Neural cell (in vitro differentiated cells): Measurements from ENCODE around the gene PDK2. TPM values are rescaled to one million over a fixed set of nuclear protein-coding genes. Genes with fewer than 3 reads are reported as not detected.

Source experiments
- H2AFZ ChIP-seq: fragments of 200-600, 300-800 bp; sonication (generic), shearing (Covaris generic); 2 replicates; pipeline ENCODE4 v1.6.0; 2014; ENCODE audit warnings: low read depth, mild to moderate bottlenecking, antibody characterized with exemption, low read length, moderate library complexity
- H3F3A ChIP-seq: fragments of 200-600 bp; shearing (Covaris generic); 2 replicates; pipeline ENCODE4 v1.6.1; 2016; ENCODE audit warnings: mild to moderate bottlenecking, moderate library complexity, mixed read lengths, antibody characterized with exemption, low read length; ENCODE audit not compliant: insufficient read depth, poor library complexity, severe bottlenecking
- H3K27ac ChIP-seq: fragments of 200-600, 300-800 bp; sonication (generic), shearing (Covaris generic); 2 replicates; pipeline ENCODE4 v1.5.1; 2014; ENCODE audit warnings: mild to moderate bottlenecking, low read length, moderate library complexity
- H3K27me3 ChIP-seq: fragments of 300-800, 200-600 bp; sonication (generic), shearing (Covaris generic); 2 replicates; pipeline ENCODE4 v1.6.0; 2014; ENCODE audit warnings: mild to moderate bottlenecking, low read depth, low read length, moderate library complexity; ENCODE audit not compliant: insufficient read depth
- H3K36me3 ChIP-seq: fragments of 300-800, 200-600 bp; sonication (generic), shearing (Covaris generic); 2 replicates; pipeline ENCODE4 v1.5.1; 2014; ENCODE audit warnings: mild to moderate bottlenecking, antibody characterized with exemption, low read length, moderate library complexity; ENCODE audit not compliant: insufficient read depth
- H3K4me2 ChIP-seq: fragments of 300-800, 200-600 bp; sonication (generic), shearing (Covaris generic); 2 replicates; pipeline ENCODE4 v1.6.0; 2014; ENCODE audit warnings: mild to moderate bottlenecking, low read length
- H3K4me3 ChIP-seq: fragments of 300-800, 200-600 bp; sonication (generic), shearing (Covaris generic); 2 replicates; pipeline ENCODE4 v1.5.1; 2014; ENCODE audit warnings: mild to moderate bottlenecking, low read length, moderate library complexity
- H3K79me2 ChIP-seq: fragments of 200-600 bp; shearing (Covaris generic); replicated peaks from 2 replicates; pipeline ENCODE4 v1.6.0; 2014; ENCODE audit warnings: mild to moderate bottlenecking, low read length, moderate library complexity; ENCODE audit not compliant: insufficient read depth
- H3K9ac ChIP-seq: fragments of 300-800, 200-600 bp; sonication (generic), shearing (Covaris generic); 2 replicates; pipeline ENCODE4 v1.6.1; 2016; ENCODE audit warnings: mild to moderate bottlenecking, low read length, mixed read lengths
- H3K9me2 ChIP-seq: fragments of 200-600 bp; shearing (Covaris generic); 2 replicates; pipeline ENCODE4 v1.6.1; 2016; ENCODE audit warnings: mild to moderate bottlenecking, low read length, mixed read lengths; ENCODE audit not compliant: insufficient read depth
- H3K9me3 ChIP-seq: fragments of 200-600, 300-800 bp; sonication (generic), shearing (Covaris generic); 2 replicates; pipeline ENCODE4 v1.6.1; 2016; ENCODE audit warnings: mild to moderate bottlenecking, mixed run types, low read length, moderate library complexity, mixed read lengths
- H4K20me1 ChIP-seq: fragments of 200-600 bp; shearing (Covaris generic); 2 replicates; pipeline ENCODE4 v1.6.1; 2016; ENCODE audit warnings: mild to moderate bottlenecking, mixed run types; ENCODE audit not compliant: insufficient read depth
- EP300 ChIP-seq: fragments of 450-650 bp; conservative IDR thresholded peaks from 2 replicates; pipeline ENCODE4 v1.6.1; 2014; ENCODE audit warnings: antibody characterized with exemption, mild to moderate bottlenecking, moderate library complexity; ENCODE audit not compliant: poor library complexity, severe bottlenecking
- EZH2 ChIP-seq: fragments of 200-600, 300-800 bp; shearing (Covaris generic), sonication (generic); IDR thresholded peaks from 2 replicates; pipeline ENCODE4 v1.6.1; 2014; ENCODE audit warnings: antibody characterized with exemption, low read length, borderline replicate concordance, mild to moderate bottlenecking; ENCODE audit not compliant: insufficient read depth, poor library complexity, severe bottlenecking
- MXI1 ChIP-seq: fragments of 450-650 bp; conservative IDR thresholded peaks from 2 replicates; pipeline ENCODE4 v1.6.1; 2014; ENCODE audit warnings: antibody characterized with exemption, mild to moderate bottlenecking; ENCODE audit not compliant: poor library complexity, severe bottlenecking
- RAD21 ChIP-seq: fragments of 450-650 bp; conservative IDR thresholded peaks from 2 replicates; pipeline ENCODE4 v1.6.1; 2014; ENCODE audit warnings: antibody characterized with exemption, mild to moderate bottlenecking, moderate library complexity
- SMC3 ChIP-seq: fragments of 450-650 bp; conservative IDR thresholded peaks from 2 replicates; pipeline ENCODE4 v1.6.1; 2014; ENCODE audit warnings: antibody characterized with exemption, mild to moderate bottlenecking, moderate library complexity; ENCODE audit not compliant: poor library complexity
- TAF1 ChIP-seq: IDR thresholded peaks from 2 replicates; pipeline ENCODE4 v1.6.1; 2012; ENCODE audit warnings: low read depth
- polyA plus RNA-seq: library from polyadenylated mRNA; depleted of rRNA; stranded (reverse); fragments of >200 nt; gene quantifications from 2 replicates; pipeline ENCODE4 v1.2.3, GENCODE V29; 2014
- TF ChIP-seq, protein P1 (sequence below): fragments of 450-650 bp; IDR thresholded peaks from 2 replicates; pipeline ENCODE4 v1.5.1; 2014; ENCODE audit warnings: antibody characterized with exemption, mild to moderate bottlenecking, moderate library complexity; ENCODE audit not compliant: poor library complexity, severe bottlenecking
- TF ChIP-seq, protein P2 (sequence below): IDR thresholded peaks from 2 replicates; pipeline ENCODE4 v1.6.1; 2012; ENCODE audit warnings: borderline replicate concordance

Gene PDK2
- polyA plus RNA-seq, 1 donor from 2014 or later, result 36.2 TPM

DNA sequence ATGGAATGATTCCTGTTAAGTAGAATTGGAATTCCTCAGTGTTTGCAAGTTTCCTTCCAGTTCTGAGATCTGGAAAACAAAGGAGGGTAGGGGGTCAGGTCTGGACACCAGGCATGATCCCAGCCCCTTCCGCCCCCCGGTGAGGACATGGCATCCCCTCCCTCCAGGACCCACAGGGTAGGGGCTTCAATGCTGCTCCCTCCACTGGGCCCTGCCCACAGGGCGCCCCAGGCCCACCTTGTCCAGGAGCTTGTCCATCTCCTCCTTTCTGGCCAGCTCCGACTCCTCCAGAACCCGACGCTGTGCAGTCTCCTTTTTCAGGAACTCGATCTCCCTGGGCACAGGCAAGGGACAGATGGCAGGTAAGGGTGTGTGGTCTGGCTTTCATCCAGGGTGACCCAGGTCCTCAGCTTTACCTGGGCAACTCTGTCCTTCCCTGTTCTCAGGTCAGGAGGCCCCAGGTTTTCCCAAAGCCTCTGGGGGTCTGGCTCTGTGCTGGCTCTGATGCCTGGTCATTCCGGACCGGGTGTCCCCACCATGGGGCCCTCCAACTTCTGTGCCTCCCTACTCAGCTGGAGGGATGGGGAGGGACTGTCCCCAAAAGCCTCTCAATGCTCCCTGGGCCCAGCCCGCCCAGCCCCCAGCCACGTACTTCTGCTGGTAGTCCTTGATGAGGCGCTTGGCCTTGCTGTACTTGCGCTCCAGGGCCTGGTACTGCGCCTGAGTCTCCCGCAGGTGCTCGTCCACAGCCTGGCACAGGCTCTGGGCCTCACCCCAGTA lies 40.4 kb downstream of the PDK2 start:
- no peaks in the 10 kb centered on the region for H3K9me3 ChIP-seq
- no peak overlapping the region for H2AFZ ChIP-seq
- no peaks in the 10 kb centered on the region for H3K79me2 ChIP-seq
- TF ChIP-seq EZH2 (no peak), SMC3 (no peak), EP300 (no peak), TAF1 (no peak)
- TF ChIP-seq, protein P1, sequence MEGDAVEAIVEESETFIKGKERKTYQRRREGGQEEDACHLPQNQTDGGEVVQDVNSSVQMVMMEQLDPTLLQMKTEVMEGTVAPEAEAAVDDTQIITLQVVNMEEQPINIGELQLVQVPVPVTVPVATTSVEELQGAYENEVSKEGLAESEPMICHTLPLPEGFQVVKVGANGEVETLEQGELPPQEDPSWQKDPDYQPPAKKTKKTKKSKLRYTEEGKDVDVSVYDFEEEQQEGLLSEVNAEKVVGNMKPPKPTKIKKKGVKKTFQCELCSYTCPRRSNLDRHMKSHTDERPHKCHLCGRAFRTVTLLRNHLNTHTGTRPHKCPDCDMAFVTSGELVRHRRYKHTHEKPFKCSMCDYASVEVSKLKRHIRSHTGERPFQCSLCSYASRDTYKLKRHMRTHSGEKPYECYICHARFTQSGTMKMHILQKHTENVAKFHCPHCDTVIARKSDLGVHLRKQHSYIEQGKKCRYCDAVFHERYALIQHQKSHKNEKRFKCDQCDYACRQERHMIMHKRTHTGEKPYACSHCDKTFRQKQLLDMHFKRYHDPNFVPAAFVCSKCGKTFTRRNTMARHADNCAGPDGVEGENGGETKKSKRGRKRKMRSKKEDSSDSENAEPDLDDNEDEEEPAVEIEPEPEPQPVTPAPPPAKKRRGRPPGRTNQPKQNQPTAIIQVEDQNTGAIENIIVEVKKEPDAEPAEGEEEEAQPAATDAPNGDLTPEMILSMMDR, result no peak
- no peak overlapping the region for H3K27ac ChIP-seq
- no peaks in the 10 kb centered on the region for H3K9me2 ChIP-seq
- H3K27me3 ChIP-seq, result no peaks in the 10 kb centered on the region
- H3K9ac ChIP-seq, result no peak overlapping the region
- peaks cover 13% of the 10 kb centered on the region for H3K36me3 ChIP-seq
- no peak overlapping the region for H3K4me3 ChIP-seq
- H3K4me2 ChIP-seq, result no peak overlapping the region
- H4K20me1 ChIP-seq, result no peaks in the 10 kb centered on the region
- no peaks in the 10 kb centered on the region for H3F3A ChIP-seq

DNA sequence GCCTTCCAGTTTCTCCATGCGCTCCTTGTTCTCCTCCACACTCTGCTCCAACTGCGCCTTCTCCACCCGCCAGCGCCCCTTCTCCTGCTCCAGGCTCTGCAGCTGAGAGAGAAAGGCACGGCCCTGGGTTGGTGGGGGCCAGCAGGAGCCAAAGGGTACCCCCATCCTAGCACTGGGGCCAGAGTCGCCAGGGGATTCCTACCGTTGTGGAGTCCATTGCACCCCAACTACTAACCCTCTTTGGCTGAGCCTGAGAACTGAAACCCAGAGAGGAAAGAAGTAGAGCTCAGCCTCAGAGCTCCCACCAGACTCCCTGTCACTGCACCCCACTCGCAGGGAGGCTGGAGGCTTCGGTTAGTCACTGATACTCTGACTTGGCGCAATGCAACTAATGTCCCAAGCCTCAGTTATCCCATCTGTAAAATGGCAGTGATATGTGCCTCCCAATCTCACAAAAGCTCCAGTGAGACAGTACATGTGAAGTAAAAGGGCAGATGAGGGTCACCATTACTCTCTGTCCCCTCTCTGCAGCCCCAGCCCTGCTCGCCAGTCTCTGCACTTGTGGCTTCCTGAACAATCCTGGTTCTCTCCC lies 41.0 kb downstream of the PDK2 start:
- no peaks in the 10 kb centered on the region for H3K79me2 ChIP-seq
- H3K4me3 ChIP-seq, result no peak overlapping the region
- H4K20me1 ChIP-seq, result no peaks in the 10 kb centered on the region
- no peak overlapping the region for H3K4me2 ChIP-seq
- no peaks in the 10 kb centered on the region for H3K9me3 ChIP-seq
- no peaks in the 10 kb centered on the region for H3K27me3 ChIP-seq
- peaks cover 14% of the 10 kb centered on the region for H3K36me3 ChIP-seq
- H3K27ac ChIP-seq, result no peak overlapping the region
- no peaks in the 10 kb centered on the region for H3F3A ChIP-seq
- TF ChIP-seq MXI1 (no peak), RAD21 (no peak), EP300 (no peak)
- TF ChIP-seq, protein P2, sequence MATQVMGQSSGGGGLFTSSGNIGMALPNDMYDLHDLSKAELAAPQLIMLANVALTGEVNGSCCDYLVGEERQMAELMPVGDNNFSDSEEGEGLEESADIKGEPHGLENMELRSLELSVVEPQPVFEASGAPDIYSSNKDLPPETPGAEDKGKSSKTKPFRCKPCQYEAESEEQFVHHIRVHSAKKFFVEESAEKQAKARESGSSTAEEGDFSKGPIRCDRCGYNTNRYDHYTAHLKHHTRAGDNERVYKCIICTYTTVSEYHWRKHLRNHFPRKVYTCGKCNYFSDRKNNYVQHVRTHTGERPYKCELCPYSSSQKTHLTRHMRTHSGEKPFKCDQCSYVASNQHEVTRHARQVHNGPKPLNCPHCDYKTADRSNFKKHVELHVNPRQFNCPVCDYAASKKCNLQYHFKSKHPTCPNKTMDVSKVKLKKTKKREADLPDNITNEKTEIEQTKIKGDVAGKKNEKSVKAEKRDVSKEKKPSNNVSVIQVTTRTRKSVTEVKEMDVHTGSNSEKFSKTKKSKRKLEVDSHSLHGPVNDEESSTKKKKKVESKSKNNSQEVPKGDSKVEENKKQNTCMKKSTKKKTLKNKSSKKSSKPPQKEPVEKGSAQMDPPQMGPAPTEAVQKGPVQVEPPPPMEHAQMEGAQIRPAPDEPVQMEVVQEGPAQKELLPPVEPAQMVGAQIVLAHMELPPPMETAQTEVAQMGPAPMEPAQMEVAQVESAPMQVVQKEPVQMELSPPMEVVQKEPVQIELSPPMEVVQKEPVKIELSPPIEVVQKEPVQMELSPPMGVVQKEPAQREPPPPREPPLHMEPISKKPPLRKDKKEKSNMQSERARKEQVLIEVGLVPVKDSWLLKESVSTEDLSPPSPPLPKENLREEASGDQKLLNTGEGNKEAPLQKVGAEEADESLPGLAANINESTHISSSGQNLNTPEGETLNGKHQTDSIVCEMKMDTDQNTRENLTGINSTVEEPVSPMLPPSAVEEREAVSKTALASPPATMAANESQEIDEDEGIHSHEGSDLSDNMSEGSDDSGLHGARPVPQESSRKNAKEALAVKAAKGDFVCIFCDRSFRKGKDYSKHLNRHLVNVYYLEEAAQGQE, result no peak
- TF ChIP-seq, protein P1, result no peak
- no peak overlapping the region for H3K9ac ChIP-seq
- H2AFZ ChIP-seq, result no peak overlapping the region
- no peaks in the 10 kb centered on the region for H3K9me2 ChIP-seq
